ENCODE data around the gene CASZ1.

Gene CASZ1

DNA sequence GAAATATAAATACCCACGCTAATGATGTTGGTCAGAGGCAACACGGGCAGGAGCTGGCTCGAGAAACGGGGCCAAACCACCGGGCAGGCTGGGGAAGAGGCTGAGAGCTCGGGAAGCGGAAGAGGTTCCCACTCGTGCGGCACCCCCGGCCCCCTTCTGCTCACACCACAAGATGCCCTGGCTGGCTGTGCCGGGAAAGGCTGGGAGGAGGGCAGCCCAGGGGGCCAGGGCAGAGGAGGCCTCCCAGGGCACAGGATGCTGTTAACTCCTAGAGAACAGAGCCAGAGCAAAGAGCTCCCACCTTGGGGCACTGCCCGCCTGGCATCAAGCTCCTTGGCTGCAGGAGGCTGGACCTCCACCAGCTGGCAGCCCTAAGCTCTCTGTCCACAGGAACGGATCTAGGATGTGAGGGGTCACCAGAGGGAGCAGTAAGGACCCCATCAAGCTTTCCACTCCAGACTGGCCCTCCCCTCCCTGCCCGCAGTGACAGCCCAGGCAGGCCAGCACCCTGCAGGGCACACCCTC, 44.8 kb downstream of the CASZ1 start:
- peaks cover 8% of the 10 kb centered on the region for H3K27me3 ChIP-seq (ENCODE audit: insufficient read depth, low read length, poor library complexity)
- no peaks in the 10 kb centered on the region for H3K9me3 ChIP-seq (ENCODE audit: insufficient read depth, low read length, severe bottlenecking)
- no peaks in the 10 kb centered on the region for H3K36me3 ChIP-seq (ENCODE audit: insufficient read depth, low read length)
- no peak overlapping the region for H3K4me2 ChIP-seq (ENCODE audit: insufficient read depth, low read length)
- no peak for DNase-seq
- no peaks in the 10 kb centered on the region for H3K79me2 ChIP-seq (ENCODE audit: insufficient read depth, low read length)
- no peak overlapping the region for H2AFZ ChIP-seq (ENCODE audit: low read depth, low read length)
- H4K20me1 ChIP-seq (ENCODE audit: insufficient read depth, low read length) = peaks cover 9% of the 10 kb centered on the region; the same call in 1 of the 2 replicates
- no peak overlapping the region for H3K9ac ChIP-seq (ENCODE audit: low read depth, low read length)
- peaks cover 2% of the 10 kb centered on the region; the same call in 1 of the 2 replicates for H3K4me1 ChIP-seq (ENCODE audit: insufficient read depth, low read length)
- H3K4me3 ChIP-seq (ENCODE audit: low read depth in 1 of 2, low read length in 2 of 2) = no peak overlapping the region
- TF ChIP-seq, protein P1, sequence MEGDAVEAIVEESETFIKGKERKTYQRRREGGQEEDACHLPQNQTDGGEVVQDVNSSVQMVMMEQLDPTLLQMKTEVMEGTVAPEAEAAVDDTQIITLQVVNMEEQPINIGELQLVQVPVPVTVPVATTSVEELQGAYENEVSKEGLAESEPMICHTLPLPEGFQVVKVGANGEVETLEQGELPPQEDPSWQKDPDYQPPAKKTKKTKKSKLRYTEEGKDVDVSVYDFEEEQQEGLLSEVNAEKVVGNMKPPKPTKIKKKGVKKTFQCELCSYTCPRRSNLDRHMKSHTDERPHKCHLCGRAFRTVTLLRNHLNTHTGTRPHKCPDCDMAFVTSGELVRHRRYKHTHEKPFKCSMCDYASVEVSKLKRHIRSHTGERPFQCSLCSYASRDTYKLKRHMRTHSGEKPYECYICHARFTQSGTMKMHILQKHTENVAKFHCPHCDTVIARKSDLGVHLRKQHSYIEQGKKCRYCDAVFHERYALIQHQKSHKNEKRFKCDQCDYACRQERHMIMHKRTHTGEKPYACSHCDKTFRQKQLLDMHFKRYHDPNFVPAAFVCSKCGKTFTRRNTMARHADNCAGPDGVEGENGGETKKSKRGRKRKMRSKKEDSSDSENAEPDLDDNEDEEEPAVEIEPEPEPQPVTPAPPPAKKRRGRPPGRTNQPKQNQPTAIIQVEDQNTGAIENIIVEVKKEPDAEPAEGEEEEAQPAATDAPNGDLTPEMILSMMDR (IDR thresholded peaks at IDR 0.05; ENCODE audit: borderline replicate concordance, extremely low read depth, low read length, poor library complexity, severe bottlenecking) = no peak
- TF ChIP-seq EZH2 (IDR thresholded peaks at IDR 0.05; ENCODE audit: borderline replicate concordance, low read depth, low read length, severe bottlenecking) = no peak
- ATAC-seq (ENCODE audit: insufficient read depth, low read depth) = no peak
- no peak overlapping the region for H3K27ac ChIP-seq (ENCODE audit: low read length)

GRCh38 chr1:10751160-10751559, 45.3 kb downstream of the CASZ1 start:
- DNase-seq = no peak
- no peak overlapping the region for H2AFZ ChIP-seq (ENCODE audit: low read depth, low read length)

DNA sequence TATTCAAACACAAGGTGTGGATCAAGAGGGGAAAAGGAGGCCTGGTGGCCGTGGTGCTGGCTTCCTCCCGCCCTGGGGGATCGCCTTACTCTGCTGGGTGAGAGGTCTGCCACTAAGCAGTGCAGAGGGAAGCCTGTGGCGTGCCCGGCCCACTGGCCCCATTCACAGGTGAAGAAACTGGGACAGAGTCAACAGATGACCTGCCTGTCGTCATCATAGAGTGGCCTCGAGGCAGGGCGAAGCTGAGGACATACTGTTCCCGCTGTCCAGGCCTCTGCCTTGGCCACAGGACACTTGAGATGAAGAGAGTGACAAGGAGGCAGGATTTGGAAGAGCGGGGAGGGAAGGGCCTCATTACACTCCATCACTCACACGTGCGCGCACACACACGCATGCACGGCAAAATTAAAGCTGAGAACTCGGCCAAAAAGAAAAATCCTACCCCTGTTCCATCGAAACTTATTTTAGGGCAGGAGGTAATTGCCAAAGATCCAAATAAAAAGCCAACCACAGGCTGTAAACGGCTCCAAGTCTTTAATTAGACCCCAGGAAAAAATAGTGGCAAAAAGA, 50.5 kb downstream of the CASZ1 start:
- TF ChIP-seq, protein P1 (IDR thresholded peaks at IDR 0.05; ENCODE audit: borderline replicate concordance, extremely low read depth, low read length, poor library complexity, severe bottlenecking) = no peak
- TF ChIP-seq EZH2 (IDR thresholded peaks at IDR 0.05; ENCODE audit: borderline replicate concordance, low read depth, low read length, severe bottlenecking) = no peak
- ATAC-seq (ENCODE audit: insufficient read depth, low read depth) (no peak), DNase-seq (no peak)
- no peaks in the 10 kb centered on the region for H3K9me3 ChIP-seq (ENCODE audit: insufficient read depth, low read length, severe bottlenecking)
- H3K9ac ChIP-seq (ENCODE audit: low read depth, low read length) = no peak overlapping the region
- H4K20me1 ChIP-seq (ENCODE audit: insufficient read depth, low read length) = no peaks in the 10 kb centered on the region; the same call in 1 of the 2 replicates
- no peak overlapping the region for H2AFZ ChIP-seq (ENCODE audit: low read depth, low read length)
- no peak overlapping the region for H3K4me3 ChIP-seq (ENCODE audit: low read depth in 1 of 2, low read length in 2 of 2)
- no peaks in the 10 kb centered on the region for H3K79me2 ChIP-seq (ENCODE audit: insufficient read depth, low read length)
- H3K27ac ChIP-seq (ENCODE audit: low read length) = no peak overlapping the region
- H3K36me3 ChIP-seq (ENCODE audit: insufficient read depth, low read length) = no peaks in the 10 kb centered on the region
- no peak overlapping the region for H3K4me2 ChIP-seq (ENCODE audit: insufficient read depth, low read length)
- H3K27me3 ChIP-seq (ENCODE audit: insufficient read depth, low read length, poor library complexity) = peaks cover 8% of the 10 kb centered on the region
- no peaks in the 10 kb centered on the region for H3K4me1 ChIP-seq (ENCODE audit: insufficient read depth, low read length)

More at GRCh38 chr1:10751160-10751559, 45.3 kb downstream of the CASZ1 start:
- no peak overlapping the region for H3K4me2 ChIP-seq (ENCODE audit: insufficient read depth, low read length)
- H3K4me1 ChIP-seq (ENCODE audit: insufficient read depth, low read length) = peaks cover 2% of the 10 kb centered on the region; the same call in 1 of the 2 replicates
- H3K79me2 ChIP-seq (ENCODE audit: insufficient read depth, low read length) = no peaks in the 10 kb centered on the region
- H3K36me3 ChIP-seq (ENCODE audit: insufficient read depth, low read length) = no peaks in the 10 kb centered on the region
- H3K9me3 ChIP-seq (ENCODE audit: insufficient read depth, low read length, severe bottlenecking) = no peaks in the 10 kb centered on the region
- no peak overlapping the region for H3K4me3 ChIP-seq (ENCODE audit: low read depth in 1 of 2, low read length in 2 of 2)
- H4K20me1 ChIP-seq (ENCODE audit: insufficient read depth, low read length) = peaks cover 5% of the 10 kb centered on the region; the same call in 1 of the 2 replicates
- H3K9ac ChIP-seq (ENCODE audit: low read depth, low read length) = no peak overlapping the region
- H3K27me3 ChIP-seq (ENCODE audit: insufficient read depth, low read length, poor library complexity) = peaks cover 8% of the 10 kb centered on the region
- no peak for ATAC-seq (ENCODE audit: insufficient read depth, low read depth)
- no peak overlapping the region for H3K27ac ChIP-seq (ENCODE audit: low read length)
- TF ChIP-seq, protein P1 (IDR thresholded peaks at IDR 0.05; ENCODE audit: borderline replicate concordance, extremely low read depth, low read length, poor library complexity, severe bottlenecking) = no peak
- TF ChIP-seq EZH2 (IDR thresholded peaks at IDR 0.05; ENCODE audit: borderline replicate concordance, low read depth, low read length, severe bottlenecking) = no peak

Measured in DND-41 (cell line).